NCI-H1105 treated with DMSO at 0.1 percent for 48 hours (cell line): Measurements from ENCODE around the gene PRND.
"Not testable (repeated sequence)": the region's sequence is repeated elsewhere in the genome, so short reads cannot be mapped to it uniquely, and the experiment has no call there.

Experiments used
- DNase-seq: peaks from one replicate; lab custom pipeline; 2025; lab: John Stamatoyannopoulos, UW

PRND gene

GRCh38 chr20:4737857-4738627, 16.3 kb downstream of the PRND start:
- no peak for DNase-seq

- DNase-seq = peak; percentile 18
Measured at GRCh38 chr20:4740774-4741431, 19.2 kb downstream of the PRND start.

- DNase-seq = no peak
Measured at GRCh38 chr20:4748847-4749246, 27.1 kb downstream of the PRND start.

GRCh38 chr20:4749326-4749725, 27.6 kb downstream of the PRND start:
- DNase-seq = no peak

- no peak for DNase-seq
Measured at GRCh38 chr20:4750381-4750780, 28.7 kb downstream of the PRND start.

GRCh38 chr20:4759100-4759884, 37.6 kb downstream of the PRND start:
- DNase-seq = peak; percentile 27

- no peak for DNase-seq
Measured at GRCh38 chr20:4763261-4763660, 41.6 kb downstream of the PRND start.

GRCh38 chr20:4763723-4764510, 42.2 kb downstream of the PRND start:
- no peak for DNase-seq

GRCh38 chr20:4764805-4765204, 43.1 kb downstream of the PRND start:
- no peak for DNase-seq

- no peak for DNase-seq
Measured at GRCh38 chr20:4765681-4766080, 44.0 kb downstream of the PRND start.

- DNase-seq = no peak
Measured at GRCh38 chr20:4766631-4767030, 44.9 kb downstream of the PRND start.

GRCh38 chr20:4767084-4767483, 45.4 kb downstream of the PRND start:
- no peak for DNase-seq

- no peak for DNase-seq
Measured at GRCh38 chr20:4769328-4769727, 47.6 kb downstream of the PRND start.

- DNase-seq = no peak
Measured at GRCh38 chr20:4770026-4770425, 48.3 kb downstream of the PRND start.

- no peak for DNase-seq
Measured at GRCh38 chr20:4771004-4771403, 49.3 kb downstream of the PRND start.

GRCh38 chr20:4772132-4772531, 50.4 kb downstream of the PRND start:
- DNase-seq = no peak

- not testable (repeated sequence) for DNase-seq
Measured at GRCh38 chr20:4773014-4773413, 51.3 kb downstream of the PRND start.

GRCh38 chr20:4773736-4774135, 52.0 kb downstream of the PRND start:
- no peak for DNase-seq

GRCh38 chr20:4774207-4774606, 52.5 kb downstream of the PRND start:
- DNase-seq = no peak

- no peak for DNase-seq
Measured at GRCh38 chr20:4775322-4776078, 53.8 kb downstream of the PRND start.

- no peak for DNase-seq
Measured at GRCh38 chr20:4776079-4776630, 54.4 kb downstream of the PRND start.
